ENCODE results near the gene ZBP1.

Gene ZBP1

DNA sequence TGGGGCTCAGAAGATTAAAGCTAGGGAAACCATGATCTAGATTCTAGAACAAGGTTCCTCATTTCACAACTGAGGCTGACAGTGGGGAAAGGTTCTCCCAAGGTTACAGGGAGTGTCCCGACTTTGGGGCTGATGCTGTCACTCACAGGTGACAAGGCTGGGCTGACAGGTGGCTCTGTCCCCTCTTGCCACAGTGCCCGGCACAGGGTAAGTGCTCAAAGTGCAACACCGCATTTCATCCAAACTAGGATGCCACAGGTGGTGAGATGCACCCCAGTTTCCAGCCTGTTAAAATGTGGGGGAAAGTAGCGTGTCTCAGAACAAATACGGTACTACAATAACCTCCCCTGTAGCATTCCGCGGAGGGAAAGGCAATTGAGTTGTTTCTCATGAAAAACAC is 7.8 kb downstream of the ZBP1 start:
- no peak for FAIRE-seq
- no peak for DNase-seq (ENCODE audit: insufficient read length)
- TF ChIP-seq TAF1 (IDR thresholded peaks at IDR 0.05; ENCODE audit: borderline replicate concordance, low read depth, low read length) (no peak), POLR2A (IDR thresholded peaks at IDR 0.05; ENCODE audit: low read depth, low read length) (no peak), POLR2AphosphoS5 (IDR thresholded peaks at IDR 0.05; ENCODE audit: low read depth, low read length) (no peak)

- no peak for TF ChIP-seq TAF1 (IDR thresholded peaks at IDR 0.05; ENCODE audit: borderline replicate concordance, low read depth, low read length)
- TF ChIP-seq POLR2A (IDR thresholded peaks at IDR 0.05; ENCODE audit: low read depth, low read length): no peak
- TF ChIP-seq POLR2AphosphoS5 (IDR thresholded peaks at IDR 0.05; ENCODE audit: low read depth, low read length): no peak
- DNase-seq (ENCODE audit: insufficient read length) (no peak), FAIRE-seq (no peak)
These were observed 8.5 kb downstream of the ZBP1 start for GRCh38 chr20:57611586-57612311.

DNA sequence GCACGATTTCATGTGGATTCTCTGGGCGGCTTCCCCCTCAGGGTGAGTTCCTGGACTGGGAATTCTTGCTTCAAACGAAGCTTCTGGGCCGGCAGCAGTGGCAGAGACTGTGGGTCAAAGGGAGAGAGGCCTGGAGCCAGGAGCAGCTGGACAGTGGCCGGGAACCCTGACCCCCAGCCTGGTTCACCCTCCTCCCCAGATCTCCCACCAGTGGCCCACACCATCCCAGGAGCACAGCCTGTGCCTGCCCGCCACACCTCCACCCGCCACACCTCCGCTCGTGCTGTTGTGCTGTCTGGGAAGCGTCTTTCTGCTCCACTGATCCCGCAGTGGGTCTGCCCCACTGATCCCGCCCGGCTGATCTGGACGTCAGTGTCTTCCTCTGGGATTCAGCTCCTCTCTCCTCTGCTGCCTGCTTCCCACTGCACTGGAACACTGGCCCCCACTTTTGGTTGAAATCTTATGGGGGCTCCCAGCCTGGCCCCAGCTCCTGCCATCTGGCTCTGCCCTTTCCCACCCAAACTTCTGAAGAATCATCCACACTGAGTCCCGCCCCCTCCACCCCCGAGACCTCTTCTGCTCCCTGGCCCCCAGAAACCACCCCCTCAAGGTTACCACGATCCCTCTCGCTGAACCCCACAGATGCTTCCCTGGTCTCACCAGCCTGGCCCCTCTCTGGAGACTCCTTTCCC is 9.8 kb downstream of the ZBP1 start:
- DNase-seq (ENCODE audit: insufficient read length) (no peak), FAIRE-seq (no peak)
- TF ChIP-seq TAF1 (IDR thresholded peaks at IDR 0.05; ENCODE audit: borderline replicate concordance, low read depth, low read length) (no peak), POLR2AphosphoS5 (IDR thresholded peaks at IDR 0.05; ENCODE audit: low read depth, low read length) (no peak), POLR2A (IDR thresholded peaks at IDR 0.05; ENCODE audit: low read depth, low read length) (no peak)

DNA sequence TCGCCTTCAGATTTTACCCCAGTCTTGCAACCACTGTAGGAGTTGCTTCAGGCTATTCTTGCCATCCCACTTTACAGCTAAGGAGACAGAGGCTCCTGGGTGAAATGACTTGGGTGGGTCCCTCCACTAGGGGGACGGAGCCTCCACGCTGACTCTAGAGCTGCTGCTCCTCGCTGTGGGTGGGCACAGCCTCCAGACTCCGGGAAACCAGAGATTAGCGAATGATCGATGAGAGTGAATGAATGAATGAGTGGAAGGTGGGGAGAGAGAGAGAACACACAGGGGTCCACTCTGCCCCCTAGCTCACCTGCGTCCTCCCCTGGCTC is 10.4 kb downstream of the ZBP1 start:
- DNase-seq (ENCODE audit: insufficient read length): no peak
- FAIRE-seq: no peak
- TF ChIP-seq POLR2A (IDR thresholded peaks at IDR 0.05; ENCODE audit: low read depth, low read length) (no peak), POLR2AphosphoS5 (IDR thresholded peaks at IDR 0.05; ENCODE audit: low read depth, low read length) (no peak)

DNA sequence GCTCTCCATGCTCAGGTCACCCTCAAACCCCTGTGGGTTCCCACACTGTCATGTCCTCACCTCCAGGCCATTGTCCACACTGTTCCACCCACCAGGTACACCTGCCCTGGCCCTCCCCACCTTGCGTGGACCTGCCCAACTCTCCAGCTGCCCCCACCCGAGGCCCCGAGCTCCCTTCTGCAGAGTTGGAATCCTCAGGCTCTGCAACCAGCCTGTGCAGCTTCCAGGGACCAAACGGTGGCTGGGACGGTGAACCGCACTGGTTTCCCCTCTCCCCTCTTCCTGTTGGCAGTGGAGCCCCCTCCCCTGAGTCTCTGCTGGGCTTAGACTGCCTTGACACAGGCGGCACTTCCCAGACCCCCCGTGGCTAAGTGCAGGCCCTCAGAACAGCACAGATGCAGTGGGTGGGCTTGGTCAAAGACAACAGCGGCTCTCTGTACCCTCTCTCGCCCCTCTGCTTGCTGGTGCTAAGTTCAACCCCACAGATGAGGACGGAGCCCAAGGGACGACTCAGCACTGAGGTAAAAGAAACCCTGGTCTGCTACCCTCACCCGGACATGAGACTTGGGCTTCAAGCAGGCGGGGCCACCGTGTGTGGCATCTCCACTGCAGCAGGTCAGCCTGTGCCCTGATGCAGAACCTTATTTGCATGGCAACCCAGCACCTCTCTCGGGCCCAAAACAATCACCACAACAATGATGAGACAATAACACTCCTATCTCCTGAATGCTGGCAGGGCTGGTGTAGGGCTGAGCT is 11.0 kb downstream of the ZBP1 start:
- DNase-seq (ENCODE audit: insufficient read length): no peak
- TF ChIP-seq TAF1 (IDR thresholded peaks at IDR 0.05; ENCODE audit: borderline replicate concordance, low read depth, low read length) (no peak), POLR2AphosphoS5 (IDR thresholded peaks at IDR 0.05; ENCODE audit: low read depth, low read length) (no peak), POLR2A (IDR thresholded peaks at IDR 0.05; ENCODE audit: low read depth, low read length) (no peak)
- FAIRE-seq: no peak

- DNase-seq (ENCODE audit: insufficient read length): no peak
- FAIRE-seq: no peak
- TF ChIP-seq TAF1 (IDR thresholded peaks at IDR 0.05; ENCODE audit: borderline replicate concordance, low read depth, low read length): no peak
- TF ChIP-seq POLR2A (IDR thresholded peaks at IDR 0.05; ENCODE audit: low read depth, low read length): no peak
- no peak for TF ChIP-seq POLR2AphosphoS5 (IDR thresholded peaks at IDR 0.05; ENCODE audit: low read depth, low read length)
These were observed 11.7 kb downstream of the ZBP1 start for GRCh38 chr20:57608516-57608915.

DNA sequence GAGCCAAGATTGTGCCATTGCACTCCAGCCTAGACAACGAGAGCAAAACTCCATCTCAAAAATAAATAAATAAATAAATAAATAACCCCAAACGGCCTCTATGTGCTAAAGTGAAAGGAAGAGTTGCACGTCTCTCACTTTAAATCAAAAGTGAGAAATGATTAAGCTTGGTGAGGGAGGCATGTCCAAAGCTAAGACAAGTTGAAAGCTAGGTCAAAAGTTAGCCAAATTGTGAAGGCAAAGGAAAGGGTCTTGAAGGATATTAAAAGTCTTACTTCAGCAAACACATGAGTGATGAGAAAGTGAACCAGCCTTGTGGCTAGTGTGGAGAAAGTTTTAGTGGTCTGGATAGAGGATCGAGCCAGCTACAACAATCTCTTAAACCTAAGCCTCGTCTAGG is 14.3 kb downstream of the ZBP1 start:
- FAIRE-seq (no peak), DNase-seq (ENCODE audit: insufficient read length) (no peak)
- TF ChIP-seq POLR2A (IDR thresholded peaks at IDR 0.05; ENCODE audit: low read depth, low read length): no peak
- no peak for TF ChIP-seq POLR2AphosphoS5 (IDR thresholded peaks at IDR 0.05; ENCODE audit: low read depth, low read length)
- no peak for TF ChIP-seq TAF1 (IDR thresholded peaks at IDR 0.05; ENCODE audit: borderline replicate concordance, low read depth, low read length)

DNA sequence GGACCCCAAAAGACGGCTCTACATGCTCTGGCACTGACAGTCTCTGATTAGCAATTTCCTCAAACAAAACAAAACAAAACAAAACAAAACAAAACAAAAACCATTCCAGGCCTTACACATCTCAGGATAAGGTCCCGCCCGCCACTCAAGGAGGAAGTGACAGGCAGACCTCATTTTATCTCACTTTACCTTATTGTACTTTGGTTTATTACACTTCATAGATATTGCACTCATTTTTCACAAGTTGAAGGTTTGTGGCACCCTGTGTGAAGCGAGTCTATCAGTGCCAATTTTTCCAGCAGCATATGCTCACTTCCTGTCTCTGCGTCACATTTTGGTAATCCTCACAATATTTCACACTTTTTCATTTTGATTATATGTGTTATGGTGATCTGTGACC is 15.2 kb downstream of the ZBP1 start:
- no peak for TF ChIP-seq TAF1 (IDR thresholded peaks at IDR 0.05; ENCODE audit: borderline replicate concordance, low read depth, low read length)
- TF ChIP-seq POLR2A (IDR thresholded peaks at IDR 0.05; ENCODE audit: low read depth, low read length): no peak
- FAIRE-seq: no peak

DNA sequence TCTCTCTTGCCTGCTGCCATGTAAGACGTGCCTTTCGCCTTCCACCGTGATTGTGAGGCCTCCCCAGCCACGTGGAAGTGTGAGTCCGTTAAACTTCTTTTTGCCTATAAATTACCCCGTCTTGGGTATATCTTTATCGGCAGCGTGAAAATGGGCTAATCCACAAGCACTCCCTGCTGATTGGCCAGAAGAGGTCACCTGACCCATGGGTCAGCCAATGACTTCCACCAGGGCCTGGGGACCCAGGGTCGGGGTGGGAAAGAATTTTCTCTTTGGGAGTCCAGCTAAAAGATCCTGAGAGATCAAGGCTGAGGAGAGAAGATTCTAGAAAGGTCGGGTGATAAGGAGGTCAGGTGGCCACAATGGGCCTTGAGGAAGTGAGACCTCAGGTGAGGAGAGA is 17.1 kb downstream of the ZBP1 start:
- DNase-seq (ENCODE audit: insufficient read length) (no peak), FAIRE-seq (no peak)
- no peak for TF ChIP-seq POLR2AphosphoS5 (IDR thresholded peaks at IDR 0.05; ENCODE audit: low read depth, low read length)
- TF ChIP-seq POLR2A (IDR thresholded peaks at IDR 0.05; ENCODE audit: low read depth, low read length): no peak
- no peak for TF ChIP-seq TAF1 (IDR thresholded peaks at IDR 0.05; ENCODE audit: borderline replicate concordance, low read depth, low read length)

More for the DNA sequence above, 15.2 kb downstream of the ZBP1 start:
- no peak for DNase-seq (ENCODE audit: insufficient read length)

DNA sequence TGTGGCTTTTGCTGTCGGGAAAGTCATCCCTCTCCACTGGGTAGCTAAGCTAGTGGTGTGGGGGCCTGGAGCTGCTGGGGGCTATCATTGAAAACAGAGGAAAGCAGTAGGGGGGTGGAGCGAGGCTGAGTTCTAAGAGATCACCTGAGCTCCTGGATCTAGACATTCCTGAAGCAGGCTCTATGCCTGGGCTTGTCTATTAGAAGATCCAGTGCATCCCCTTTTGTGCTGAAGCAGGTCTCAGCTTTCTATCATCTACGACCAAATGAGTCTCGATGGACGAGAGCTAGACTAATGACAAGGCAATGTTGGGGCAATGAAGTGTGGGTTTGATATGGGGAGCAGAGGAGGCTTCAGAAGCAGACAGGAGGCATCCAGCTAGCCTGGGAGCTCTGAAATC is 18.5 kb downstream of the ZBP1 start:
- DNase-seq (ENCODE audit: insufficient read length): no peak
- TF ChIP-seq POLR2A (IDR thresholded peaks at IDR 0.05; ENCODE audit: low read depth, low read length): no peak
- no peak for TF ChIP-seq POLR2AphosphoS5 (IDR thresholded peaks at IDR 0.05; ENCODE audit: low read depth, low read length)
- no peak for TF ChIP-seq TAF1 (IDR thresholded peaks at IDR 0.05; ENCODE audit: borderline replicate concordance, low read depth, low read length)
- no peak for FAIRE-seq

DNA sequence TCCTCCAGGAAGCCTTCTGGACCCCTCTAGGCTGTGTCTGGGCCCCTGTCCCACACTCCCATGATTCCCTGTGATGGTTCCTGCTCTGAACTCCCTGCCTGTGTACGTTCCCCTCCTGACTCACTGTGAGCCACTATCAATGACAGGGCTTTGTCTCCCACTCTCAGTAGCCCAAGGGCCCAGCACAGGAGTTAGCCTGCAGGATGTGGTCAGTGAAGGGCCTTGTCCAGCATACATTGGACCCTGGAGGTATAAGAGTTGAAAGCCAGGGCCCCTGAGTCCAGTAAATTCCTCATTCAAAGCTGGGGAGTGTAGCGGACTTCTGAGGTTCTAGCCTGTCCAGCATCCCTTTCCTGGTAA is 19.0 kb downstream of the ZBP1 start:
- FAIRE-seq (no peak), DNase-seq (ENCODE audit: insufficient read length) (no peak)
- TF ChIP-seq POLR2AphosphoS5 (IDR thresholded peaks at IDR 0.05; ENCODE audit: low read depth, low read length): no peak
- no peak for TF ChIP-seq POLR2A (IDR thresholded peaks at IDR 0.05; ENCODE audit: low read depth, low read length)
- TF ChIP-seq TAF1 (IDR thresholded peaks at IDR 0.05; ENCODE audit: borderline replicate concordance, low read depth, low read length): no peak

Measured in GM12892 (cell line).